Measurements from ENCODE around the gene BTBD1.

The BTBD1 gene

GRCh38 chr15:83030021-83030420 is 37.0 kb downstream of the BTBD1 start:
- DNase-seq (ENCODE audit: low spot score) (no peak), ATAC-seq (ENCODE audit: low read depth) (no peak; the same call in 2 of the 3 replicates)
- no peaks in the 10 kb centered on the region for H3K9me3 ChIP-seq (ENCODE audit: severe bottlenecking)
- no peak for TF ChIP-seq CTCF (IDR thresholded peaks at IDR 0.05; ENCODE audit: poor library complexity, severe bottlenecking)
- H3K27me3 ChIP-seq (ENCODE audit: insufficient read depth, poor library complexity, severe bottlenecking), result no peaks in the 10 kb centered on the region
- peaks cover 91% of the 10 kb centered on the region for H3K36me3 ChIP-seq (ENCODE audit: low read depth)
- no peaks in the 10 kb centered on the region for H3K4me1 ChIP-seq (ENCODE audit: insufficient read depth, poor library complexity, severe bottlenecking)
- H3K27ac ChIP-seq (ENCODE audit: poor library complexity, severe bottlenecking), result no peak overlapping the region
- no peak overlapping the region for H3K4me3 ChIP-seq (ENCODE audit: severe bottlenecking)

GRCh38 chr15:83018436-83018835 is 48.6 kb downstream of the BTBD1 start:
- H3K36me3 ChIP-seq (ENCODE audit: low read depth), result peaks cover 58% of the 10 kb centered on the region
- H3K4me3 ChIP-seq (ENCODE audit: severe bottlenecking), result no peak overlapping the region
- H3K9me3 ChIP-seq (ENCODE audit: severe bottlenecking), result no peaks in the 10 kb centered on the region
- no peak overlapping the region for H3K27ac ChIP-seq (ENCODE audit: poor library complexity, severe bottlenecking)
- H3K27me3 ChIP-seq (ENCODE audit: insufficient read depth, poor library complexity, severe bottlenecking), result no peaks in the 10 kb centered on the region
- no peak for DNase-seq (ENCODE audit: low spot score)
- ATAC-seq (ENCODE audit: low read depth), result no peak
- no peaks in the 10 kb centered on the region for H3K4me1 ChIP-seq (ENCODE audit: insufficient read depth, poor library complexity, severe bottlenecking)
- TF ChIP-seq CTCF (IDR thresholded peaks at IDR 0.05; ENCODE audit: poor library complexity, severe bottlenecking), result no peak

- Histone ChIP-seq H3K27me3 (ENCODE audit: insufficient read depth, poor library complexity, severe bottlenecking) (no peaks in the 10 kb centered on the region), H3K27ac (ENCODE audit: poor library complexity, severe bottlenecking) (no peak overlapping the region), H3K36me3 (ENCODE audit: low read depth) (peaks cover 51% of the 10 kb centered on the region), H3K4me1 (ENCODE audit: insufficient read depth, poor library complexity, severe bottlenecking) (peaks cover 5% of the 10 kb centered on the region), H3K9me3 (ENCODE audit: severe bottlenecking) (no peaks in the 10 kb centered on the region), H3K4me3 (ENCODE audit: severe bottlenecking) (no peak overlapping the region)
- ATAC-seq (ENCODE audit: low read depth) (no peak), DNase-seq (ENCODE audit: low spot score) (no peak)
- no peak for TF ChIP-seq CTCF (IDR thresholded peaks at IDR 0.05; ENCODE audit: poor library complexity, severe bottlenecking)
Observed at GRCh38 chr15:83016906-83017305, 50.1 kb downstream of the BTBD1 start.

GRCh38 chr15:83015361-83015760 is 51.7 kb downstream of the BTBD1 start:
- no peak for DNase-seq (ENCODE audit: low spot score)
- Histone ChIP-seq H3K4me3 (ENCODE audit: severe bottlenecking) (no peak overlapping the region), H3K9me3 (ENCODE audit: severe bottlenecking) (no peaks in the 10 kb centered on the region), H3K27ac (ENCODE audit: poor library complexity, severe bottlenecking) (no peak overlapping the region), H3K36me3 (ENCODE audit: low read depth) (peaks cover 36% of the 10 kb centered on the region), H3K27me3 (ENCODE audit: insufficient read depth, poor library complexity, severe bottlenecking) (no peaks in the 10 kb centered on the region), H3K4me1 (ENCODE audit: insufficient read depth, poor library complexity, severe bottlenecking) (peaks cover 10% of the 10 kb centered on the region)
- TF ChIP-seq CTCF (IDR thresholded peaks at IDR 0.05; ENCODE audit: poor library complexity, severe bottlenecking), result no peak
- no peak for ATAC-seq (ENCODE audit: low read depth)

GRCh38 chr15:83014205-83014653 is 52.8 kb downstream of the BTBD1 start:
- no peak overlapping the region for H3K27ac ChIP-seq (ENCODE audit: poor library complexity, severe bottlenecking)
- TF ChIP-seq CTCF (IDR thresholded peaks at IDR 0.05; ENCODE audit: poor library complexity, severe bottlenecking), result no peak
- H3K27me3 ChIP-seq (ENCODE audit: insufficient read depth, poor library complexity, severe bottlenecking), result no peaks in the 10 kb centered on the region
- ATAC-seq (ENCODE audit: low read depth), result no peak
- no peaks in the 10 kb centered on the region for H3K9me3 ChIP-seq (ENCODE audit: severe bottlenecking)
- H3K4me3 ChIP-seq (ENCODE audit: severe bottlenecking), result no peak overlapping the region
- peaks cover 36% of the 10 kb centered on the region for H3K36me3 ChIP-seq (ENCODE audit: low read depth)
- H3K4me1 ChIP-seq (ENCODE audit: insufficient read depth, poor library complexity, severe bottlenecking), result peaks cover 14% of the 10 kb centered on the region
- DNase-seq (ENCODE audit: low spot score), result no peak

All from RWPE2 (cell line).